Activated naive CD4-positive, alpha-beta T cell treated with anti-CD3 and anti-CD28 coated beads for 36 hours (primary cell): Measurements from ENCODE around the gene SRRM2. TPM values are rescaled to one million over a fixed set of nuclear protein-coding genes. Genes with fewer than 3 reads are reported as not detected.

Experiments used
- CTCF ChIA-PET: fragments of 350-600 bp; sonication (Branson Sonifier 250); formaldehyde crosslinking; loops from one replicate; lab custom pipeline; 2021; ENCODE audit warnings: antibody characterized with exemption; lab: Charles Lee
- DNase-seq: peaks from one replicate; pipeline ENCODE4 v3.0.0-alpha.2; 2020
- H3K27ac Mint-ChIP-seq: one replicate; pipeline ENCODE4 v1.8.0; 2021; ENCODE audit warnings: mild to moderate bottlenecking, mixed read lengths
- H3K27me3 Mint-ChIP-seq: one replicate; pipeline ENCODE4 v1.8.0; 2021; ENCODE audit warnings: low read depth, mixed read lengths
- H3K36me3 Mint-ChIP-seq: one replicate; pipeline ENCODE4 v1.8.0; 2021; ENCODE audit warnings: low read depth, mixed read lengths
- H3K4me1 Mint-ChIP-seq: one replicate; pipeline ENCODE4 v1.8.0; 2021; ENCODE audit warnings: low read depth, mixed read lengths
- H3K4me3 Mint-ChIP-seq: one replicate; pipeline ENCODE4 v1.8.0; 2021; ENCODE audit warnings: mild to moderate bottlenecking, moderate library complexity, mixed read lengths
- H3K9me3 Mint-ChIP-seq: one replicate; pipeline ENCODE4 v1.8.0; 2021; ENCODE audit warnings: mixed read lengths
- intact Hi-C: fragments of 100-400 bp; cut with micrococcal nuclease; formaldehyde crosslinking; loops from one replicate; pipeline ENCODE4 v1.15.1; 2023
- total RNA-seq, 2 experiments: library from RNA; stranded (reverse); gene quantifications; one replicate each; pipeline ENCODE4 v1.2.3, GENCODE V29; 2021

Gene SRRM2
- total RNA-seq, 2 experiments from 2014 or later = 607 to 649 TPM

DNA sequence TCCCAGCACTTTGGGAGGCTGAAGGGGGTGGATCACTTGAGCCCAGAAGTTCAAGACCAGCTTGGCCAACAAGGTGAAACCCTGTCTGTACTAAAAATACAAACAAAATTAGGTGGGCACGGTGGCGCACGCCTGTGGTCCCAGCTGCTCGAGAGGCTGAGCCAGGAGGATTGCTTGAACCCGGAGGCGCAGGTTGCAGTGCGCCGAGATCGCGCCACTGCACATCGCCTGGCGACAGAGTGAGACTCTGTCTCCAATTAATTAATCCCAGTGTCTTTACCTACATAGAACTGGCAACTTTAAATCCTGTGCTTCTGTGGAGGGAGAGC, 26.2 kb downstream of the SRRM2 start:
- H3K4me3 Mint-ChIP-seq = peak overlapping the region; percentile 94
- peak overlapping the region; percentile 96 for H3K27ac Mint-ChIP-seq
- peaks cover 26% of the 10 kb centered on the region for H3K4me1 Mint-ChIP-seq
- H3K36me3 Mint-ChIP-seq = peaks cover 9% of the 10 kb centered on the region
- CTCF ChIA-PET = interaction anchor here (0.7 kb wide), 1 partner anchor 440 kb away, joined by 4 read pairs; no protein-coding TSS in a partner anchor
- intact Hi-C loops = loop anchor here (5.0 kb wide), 1 partner anchor 96 kb away; the partner anchor contains the start of gene KCTD5
- no peaks in the 10 kb centered on the region for H3K27me3 Mint-ChIP-seq
- DNase-seq = no peak
- H3K9me3 Mint-ChIP-seq = no peaks in the 10 kb centered on the region

DNA sequence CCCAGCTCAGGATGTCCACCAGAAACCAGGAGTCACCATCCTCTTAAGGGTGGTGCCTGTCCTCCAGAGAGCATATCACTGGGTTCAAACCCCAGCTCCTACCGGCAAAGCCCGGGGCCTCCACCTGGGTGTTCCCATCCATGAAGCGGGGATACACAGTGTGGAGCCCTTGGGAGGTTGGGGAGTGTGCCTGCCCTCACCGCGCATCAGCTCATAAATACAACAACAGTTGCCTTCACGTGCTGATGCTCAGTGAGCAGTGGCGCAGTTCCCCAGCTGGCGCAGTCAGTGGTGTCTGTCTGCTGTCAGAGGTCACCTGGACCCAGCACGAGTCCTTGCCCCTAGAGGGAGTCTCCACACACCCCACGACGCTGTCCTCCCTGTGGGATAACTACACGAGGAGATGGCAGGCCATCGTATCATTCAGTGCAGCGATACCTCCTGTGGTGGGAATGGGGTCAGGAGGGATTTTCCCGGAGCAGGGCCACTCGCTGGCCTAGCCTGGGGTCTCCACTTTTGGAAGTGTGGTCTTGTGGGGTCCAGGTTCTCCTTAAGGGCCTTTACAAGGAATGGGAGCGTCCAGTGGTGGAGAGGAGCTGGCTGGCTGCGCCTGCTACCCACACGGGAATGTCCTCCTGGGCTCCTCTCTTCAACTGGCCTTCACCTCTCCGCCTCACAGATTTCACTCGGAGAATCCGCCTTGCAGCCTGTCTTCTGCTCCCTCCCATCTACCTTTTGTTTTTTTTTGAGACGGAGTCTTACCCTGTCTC, 26.9 kb downstream of the SRRM2 start:
- peak overlapping the region; percentile 94 for H3K4me3 Mint-ChIP-seq
- peak overlapping the region; percentile 96 for H3K27ac Mint-ChIP-seq
- CTCF ChIA-PET = interaction anchor here (0.7 kb wide), 1 partner anchor 441 kb away, joined by 4 read pairs; no protein-coding TSS in a partner anchor
- H3K4me1 Mint-ChIP-seq = peaks cover 28% of the 10 kb centered on the region
- no peaks in the 10 kb centered on the region for H3K27me3 Mint-ChIP-seq
- no peaks in the 10 kb centered on the region for H3K9me3 Mint-ChIP-seq
- no peak for DNase-seq
- peaks cover 9% of the 10 kb centered on the region for H3K36me3 Mint-ChIP-seq
- intact Hi-C loops = loop anchor here (5.0 kb wide), 1 partner anchor 97 kb away; the partner anchor contains the start of gene KCTD5

GRCh38 chr16:2779978-2780898, 27.8 kb downstream of the SRRM2 start:
- Mint-ChIP-seq H3K9me3 (no peaks in the 10 kb centered on the region), H3K27me3 (no peaks in the 10 kb centered on the region), H3K36me3 (peaks cover 9% of the 10 kb centered on the region), H3K4me1 (peaks cover 27% of the 10 kb centered on the region), H3K27ac (no peak overlapping the region), H3K4me3 (no peak overlapping the region)
- no peak for DNase-seq
- intact Hi-C loops = loop anchor here (5.0 kb wide), 1 partner anchor 98 kb away; the partner anchor contains the start of gene KCTD5
- CTCF ChIA-PET = no interaction called here

DNA sequence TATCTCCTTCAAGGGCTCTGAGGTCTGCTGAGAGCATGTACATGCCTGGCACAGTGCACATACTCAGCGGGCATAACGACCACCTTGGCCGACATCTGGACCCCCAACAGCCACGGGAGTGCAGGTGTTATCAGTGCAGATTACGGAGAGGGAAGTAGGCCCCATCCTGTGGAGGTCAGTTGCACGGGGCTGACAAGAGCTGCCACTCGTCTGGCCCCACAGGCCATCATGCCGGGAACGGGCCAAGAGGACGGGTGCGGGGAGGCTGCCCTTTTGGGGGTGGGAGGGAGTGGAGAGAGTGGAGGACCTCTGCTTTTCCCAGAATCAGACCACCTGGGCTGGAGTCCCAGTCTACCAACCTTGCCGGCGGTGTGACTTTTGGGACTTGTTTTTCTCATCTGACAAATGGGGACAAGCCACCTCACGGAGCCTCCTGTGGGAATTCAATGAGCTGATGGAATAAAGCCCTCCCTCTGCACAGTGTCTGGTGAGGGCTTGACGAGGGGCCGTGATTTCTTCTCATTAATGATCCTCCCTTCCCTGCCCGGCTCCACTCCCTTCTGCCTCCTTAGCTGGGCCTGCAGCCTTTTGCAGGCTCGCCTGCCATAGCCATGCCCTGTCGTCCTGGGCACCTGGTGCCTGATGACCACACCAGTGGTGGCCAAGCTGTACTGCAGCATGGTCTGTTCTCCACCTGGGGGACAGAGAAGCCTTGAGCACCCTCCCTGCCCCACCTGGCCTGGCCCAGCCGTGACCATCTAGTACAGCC, 30.3 kb downstream of the SRRM2 start:
- peaks cover 20% of the 10 kb centered on the region for H3K4me1 Mint-ChIP-seq
- H3K27ac Mint-ChIP-seq = no peak overlapping the region
- CTCF ChIA-PET = interaction anchor here (1.3 to 1.4 kb wide), 2 partner anchors 40 to 56 kb away, joined by 3 to 4 read pairs; no protein-coding TSS in a partner anchor
- H3K4me3 Mint-ChIP-seq = no peak overlapping the region
- no peak for DNase-seq
- peaks cover 4% of the 10 kb centered on the region for H3K27me3 Mint-ChIP-seq
- intact Hi-C loops = no loop called here
- H3K9me3 Mint-ChIP-seq = no peaks in the 10 kb centered on the region
- H3K36me3 Mint-ChIP-seq = peaks cover 7% of the 10 kb centered on the region

- intact Hi-C loops = no loop called here
- peaks cover 6% of the 10 kb centered on the region for H3K27me3 Mint-ChIP-seq
- no peaks in the 10 kb centered on the region for H3K36me3 Mint-ChIP-seq
- DNase-seq = no peak
- no peaks in the 10 kb centered on the region for H3K9me3 Mint-ChIP-seq
- CTCF ChIA-PET = interaction anchor here (1.3 to 1.4 kb wide), 3 partner anchors 25 to 55 kb away, joined by 3 to 5 read pairs (median 4); no protein-coding TSS in a partner anchor
- H3K27ac Mint-ChIP-seq = no peak overlapping the region
- peak overlapping the region; percentile 34 for H3K4me3 Mint-ChIP-seq
- H3K4me1 Mint-ChIP-seq = peaks cover 13% of the 10 kb centered on the region
Measured at GRCh38 chr16:2783581-2784357, 31.3 kb downstream of the SRRM2 start.

DNA sequence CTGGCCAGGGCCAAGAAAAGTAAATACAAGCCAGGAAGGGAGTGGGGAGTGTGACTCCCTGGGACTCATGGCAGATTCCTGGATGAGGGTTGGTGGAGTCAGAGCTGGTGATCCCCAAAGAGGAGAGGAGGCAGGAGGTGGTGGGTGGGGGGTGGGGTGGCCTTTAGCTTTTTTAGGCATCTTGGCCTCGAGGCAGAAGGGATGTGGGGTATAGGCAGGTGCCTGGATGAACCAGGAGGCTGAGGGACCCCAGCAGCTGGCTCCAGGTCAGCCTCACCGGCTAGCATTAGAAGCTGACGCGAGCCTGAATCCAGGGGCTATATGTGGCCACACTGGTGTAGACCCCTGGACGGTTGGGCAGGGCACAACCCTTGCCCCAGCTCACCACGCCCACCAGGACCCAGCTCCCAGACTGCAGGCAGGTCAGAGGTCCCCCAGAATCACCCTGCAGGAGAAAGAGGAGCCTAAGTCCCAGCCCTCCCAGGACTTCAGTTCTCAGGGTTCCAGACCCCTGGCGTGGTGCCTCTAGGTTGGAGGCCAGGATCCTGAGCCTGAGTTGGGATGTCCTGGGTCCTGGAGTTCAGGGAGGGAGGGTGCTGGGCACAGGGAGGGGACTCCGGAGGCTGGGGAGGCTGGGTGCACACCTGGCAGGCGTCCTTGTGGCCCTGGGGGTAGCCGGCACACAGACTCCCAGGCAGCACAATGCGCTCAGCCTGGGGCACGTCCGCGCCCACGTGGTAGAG, 32.1 kb downstream of the SRRM2 start:
- H3K4me3 Mint-ChIP-seq = peak overlapping the region; percentile 84
- no peak for DNase-seq
- CTCF ChIA-PET = interaction anchor here (0.9 to 1.4 kb wide), 4 partner anchors 16 to 54 kb away, joined by 3 to 8 read pairs (median 4); no protein-coding TSS in a partner anchor
- intact Hi-C loops = no loop called here
- H3K27me3 Mint-ChIP-seq = peaks cover 7% of the 10 kb centered on the region
- H3K4me1 Mint-ChIP-seq = peaks cover 10% of the 10 kb centered on the region
- no peaks in the 10 kb centered on the region for H3K36me3 Mint-ChIP-seq
- no peak overlapping the region for H3K27ac Mint-ChIP-seq
- no peaks in the 10 kb centered on the region for H3K9me3 Mint-ChIP-seq

DNA sequence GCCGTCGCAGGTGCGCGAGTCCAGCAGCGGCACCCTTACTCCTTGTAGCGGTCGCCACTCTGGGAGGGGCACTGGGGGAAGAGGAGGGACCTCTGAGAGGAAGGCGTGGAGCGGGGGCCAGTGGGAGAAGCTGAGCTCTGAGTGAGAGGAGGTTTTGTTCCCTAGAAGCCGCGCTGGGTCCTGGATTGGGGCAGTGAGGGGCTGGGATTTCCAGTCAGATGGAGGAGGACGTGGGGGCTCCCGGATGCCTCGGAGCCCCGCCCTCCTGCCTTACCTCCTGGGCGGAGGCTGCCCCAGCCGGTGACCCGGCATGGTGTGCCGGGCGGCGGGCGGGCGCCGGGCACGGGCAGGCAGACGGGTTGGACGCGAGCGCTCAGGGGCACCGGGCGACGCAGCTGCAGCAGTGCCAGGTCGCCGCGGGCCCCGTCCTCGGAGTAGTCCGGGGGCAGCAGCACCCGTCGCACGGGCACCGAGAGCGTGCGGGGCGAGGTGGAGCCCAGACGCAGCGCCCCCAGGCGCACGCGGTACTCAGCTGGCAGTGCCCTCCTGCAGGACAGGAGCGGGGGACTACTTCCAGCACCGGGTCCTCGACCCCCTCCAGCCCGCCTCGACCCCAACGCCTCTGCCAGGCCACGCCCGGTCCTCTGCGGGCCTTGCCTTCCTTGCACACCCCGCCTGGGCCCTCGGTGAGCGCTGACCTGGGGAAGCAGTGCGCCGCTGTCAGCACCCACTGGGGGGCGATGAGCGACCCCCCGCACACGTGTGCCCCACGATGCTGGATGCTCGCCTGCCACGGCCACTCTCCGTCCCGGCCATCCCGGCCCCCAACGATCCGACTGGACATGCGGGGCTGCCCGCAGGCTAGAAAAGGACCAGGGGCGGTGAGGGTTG, 32.9 kb downstream of the SRRM2 start:
- CTCF ChIA-PET = interaction anchor here (0.9 to 1.3 kb wide), 2 partner anchors 15 to 27 kb away, joined by 5 to 8 read pairs; no protein-coding TSS in a partner anchor
- H3K4me3 Mint-ChIP-seq = peak overlapping the region; percentile 84
- H3K4me1 Mint-ChIP-seq = peaks cover 10% of the 10 kb centered on the region
- no peaks in the 10 kb centered on the region for H3K9me3 Mint-ChIP-seq
- peaks cover 11% of the 10 kb centered on the region for H3K27me3 Mint-ChIP-seq
- no peaks in the 10 kb centered on the region for H3K36me3 Mint-ChIP-seq
- intact Hi-C loops = no loop called here
- H3K27ac Mint-ChIP-seq = no peak overlapping the region
- DNase-seq = peak; percentile 42

- intact Hi-C loops = no loop called here
- CTCF ChIA-PET = no interaction called here
- Mint-ChIP-seq H3K36me3 (no peaks in the 10 kb centered on the region), H3K27me3 (peaks cover 11% of the 10 kb centered on the region), H3K27ac (no peak overlapping the region), H3K4me3 (peak overlapping the region; percentile 49), H3K9me3 (no peaks in the 10 kb centered on the region), H3K4me1 (peaks cover 10% of the 10 kb centered on the region)
- DNase-seq = no peak
Measured at GRCh38 chr16:2786061-2786825, 33.8 kb downstream of the SRRM2 start.

DNA sequence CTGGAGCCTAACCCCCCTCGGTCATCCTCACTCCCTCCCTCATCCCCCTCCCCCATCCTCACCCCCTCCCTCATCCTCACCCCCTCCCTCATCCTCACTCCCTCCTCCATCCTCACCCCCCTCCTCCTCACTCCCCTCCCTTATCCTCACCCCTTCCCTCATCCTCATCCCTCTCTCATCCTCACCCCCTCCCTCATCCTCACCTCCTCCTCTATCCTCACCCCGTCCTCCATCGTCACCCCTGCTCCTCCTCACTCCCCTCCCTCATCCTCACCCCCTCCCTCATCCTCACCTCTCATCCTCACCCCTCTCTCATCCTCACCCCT, 34.4 kb downstream of the SRRM2 start:
- H3K36me3 Mint-ChIP-seq = no peaks in the 10 kb centered on the region

More for the DNA sequence above, 34.4 kb downstream of the SRRM2 start:
- no peaks in the 10 kb centered on the region for H3K9me3 Mint-ChIP-seq
- intact Hi-C loops = no loop called here
- H3K4me1 Mint-ChIP-seq = peaks cover 10% of the 10 kb centered on the region
- peaks cover 13% of the 10 kb centered on the region for H3K27me3 Mint-ChIP-seq
- no peak for DNase-seq
- H3K4me3 Mint-ChIP-seq = no peak overlapping the region
- CTCF ChIA-PET = no interaction called here
- no peak overlapping the region for H3K27ac Mint-ChIP-seq
